Transverse colon (tissue), 4 donors: ENCODE data around the gene LRRC14B.

Experiments
- EP300 ChIP-seq: sonication (generic); formaldehyde crosslinking; IDR thresholded peaks from one replicate; pipeline ENCODE4 v1.6.1; 2017; ENCODE audit warnings: antibody characterized with exemption, low read depth
- POLR2A ChIP-seq: fragments of 450-650 bp; IDR thresholded peaks from one replicate; pipeline ENCODE4 v1.6.1; 2016; ENCODE audit warnings: antibody characterized with exemption, mild to moderate bottlenecking, moderate library complexity
- POLR2AphosphoS5 ChIP-seq, 3 donors: sonication (generic); formaldehyde crosslinking; IDR thresholded peaks; one replicate each; pipeline ENCODE4 v1.6.1; 2016; ENCODE audit warnings: antibody characterized with exemption in 3 of 3
- TF ChIP-seq, protein P1 (sequence below), 5 experiments: fragments of 200-600 bp in 3 of 5; fragments of 450-650 bp in 2 of 5; sonication (generic) in 3 of 5; IDR thresholded peaks; 1 replicate in 2 of 5; 2 replicates in 3 of 5; pipeline ENCODE4 v1.5.1; 2016 to 2017; ENCODE audit warnings: antibody characterized with exemption in 5 of 5, inconsistent platforms in 3 of 5, mild to moderate bottlenecking in 2 of 5, moderate library complexity in 1 of 5

DNA sequence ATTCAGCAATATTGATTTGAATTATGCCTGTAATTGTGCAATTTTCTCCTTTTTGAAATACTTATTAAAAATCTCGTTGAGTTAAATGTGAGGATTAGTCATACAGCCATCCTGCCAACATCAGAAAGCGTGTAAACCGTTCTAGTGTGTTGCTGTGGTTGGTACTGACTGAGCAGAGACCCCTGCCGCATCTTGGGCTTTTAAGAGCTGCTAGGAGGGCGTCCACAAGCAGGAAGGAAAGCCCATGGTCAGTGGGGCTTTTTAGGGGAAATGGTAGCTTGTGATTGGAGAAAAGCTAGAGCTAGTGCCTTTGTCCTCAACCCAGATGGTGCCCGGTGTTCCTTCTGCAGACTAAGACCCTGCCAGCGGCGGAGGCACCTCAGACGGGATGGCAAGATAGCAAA is 28.2 kb downstream of the LRRC14B start:
- TF ChIP-seq POLR2AphosphoS5 (IDR thresholded peaks at IDR 0.05) (no peak), EP300 (no peak), POLR2A (no peak)
- TF ChIP-seq, protein P1, sequence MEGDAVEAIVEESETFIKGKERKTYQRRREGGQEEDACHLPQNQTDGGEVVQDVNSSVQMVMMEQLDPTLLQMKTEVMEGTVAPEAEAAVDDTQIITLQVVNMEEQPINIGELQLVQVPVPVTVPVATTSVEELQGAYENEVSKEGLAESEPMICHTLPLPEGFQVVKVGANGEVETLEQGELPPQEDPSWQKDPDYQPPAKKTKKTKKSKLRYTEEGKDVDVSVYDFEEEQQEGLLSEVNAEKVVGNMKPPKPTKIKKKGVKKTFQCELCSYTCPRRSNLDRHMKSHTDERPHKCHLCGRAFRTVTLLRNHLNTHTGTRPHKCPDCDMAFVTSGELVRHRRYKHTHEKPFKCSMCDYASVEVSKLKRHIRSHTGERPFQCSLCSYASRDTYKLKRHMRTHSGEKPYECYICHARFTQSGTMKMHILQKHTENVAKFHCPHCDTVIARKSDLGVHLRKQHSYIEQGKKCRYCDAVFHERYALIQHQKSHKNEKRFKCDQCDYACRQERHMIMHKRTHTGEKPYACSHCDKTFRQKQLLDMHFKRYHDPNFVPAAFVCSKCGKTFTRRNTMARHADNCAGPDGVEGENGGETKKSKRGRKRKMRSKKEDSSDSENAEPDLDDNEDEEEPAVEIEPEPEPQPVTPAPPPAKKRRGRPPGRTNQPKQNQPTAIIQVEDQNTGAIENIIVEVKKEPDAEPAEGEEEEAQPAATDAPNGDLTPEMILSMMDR (IDR thresholded peaks at IDR 0.05) = no peak
